Stimulated activated CD4-positive, alpha-beta T cell treated with anti-CD3 and anti-CD28 coated beads, Interleukin-2, amount 100 ng/mL, for 48 hours (primary cell): Measurements from ENCODE around the gene ACTBL2.

Source experiments
- DNase-seq, 2 donors: peaks; one replicate each; pipeline ENCODE4 v3.0.0-alpha.2; 2020

ACTBL2 gene

GRCh38 chr5:57448287-57448686 lies 34.3 kb downstream of the ACTBL2 start:
- DNase-seq, result no peak

- DNase-seq, result no peak
These were observed 35.0 kb downstream of the ACTBL2 start for GRCh38 chr5:57447658-57448057.

DNA sequence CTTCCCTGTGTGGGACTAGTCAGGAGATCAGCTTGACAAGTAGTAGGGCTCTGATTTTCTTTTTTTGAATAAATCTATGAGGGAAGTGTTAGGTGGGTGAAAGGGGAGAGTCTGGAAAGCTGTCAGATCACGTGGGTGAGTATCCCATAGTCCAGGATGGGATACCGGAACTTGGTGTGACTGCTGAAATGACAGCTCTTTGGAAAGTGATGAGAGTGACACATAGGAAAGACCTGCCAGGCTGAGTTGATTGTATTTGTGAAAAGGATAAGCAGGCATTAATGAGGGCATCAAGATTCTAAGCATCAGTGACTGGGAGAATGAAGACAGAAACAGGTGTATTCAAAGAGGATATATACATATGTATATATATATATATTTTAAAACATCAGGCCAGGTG lies 35.6 kb downstream of the ACTBL2 start:
- no peak for DNase-seq

- DNase-seq, result no peak
These were observed 36.9 kb downstream of the ACTBL2 start for GRCh38 chr5:57445705-57446037.

- no peak for DNase-seq
These were observed 37.5 kb downstream of the ACTBL2 start for GRCh38 chr5:57445006-57445704.

DNA sequence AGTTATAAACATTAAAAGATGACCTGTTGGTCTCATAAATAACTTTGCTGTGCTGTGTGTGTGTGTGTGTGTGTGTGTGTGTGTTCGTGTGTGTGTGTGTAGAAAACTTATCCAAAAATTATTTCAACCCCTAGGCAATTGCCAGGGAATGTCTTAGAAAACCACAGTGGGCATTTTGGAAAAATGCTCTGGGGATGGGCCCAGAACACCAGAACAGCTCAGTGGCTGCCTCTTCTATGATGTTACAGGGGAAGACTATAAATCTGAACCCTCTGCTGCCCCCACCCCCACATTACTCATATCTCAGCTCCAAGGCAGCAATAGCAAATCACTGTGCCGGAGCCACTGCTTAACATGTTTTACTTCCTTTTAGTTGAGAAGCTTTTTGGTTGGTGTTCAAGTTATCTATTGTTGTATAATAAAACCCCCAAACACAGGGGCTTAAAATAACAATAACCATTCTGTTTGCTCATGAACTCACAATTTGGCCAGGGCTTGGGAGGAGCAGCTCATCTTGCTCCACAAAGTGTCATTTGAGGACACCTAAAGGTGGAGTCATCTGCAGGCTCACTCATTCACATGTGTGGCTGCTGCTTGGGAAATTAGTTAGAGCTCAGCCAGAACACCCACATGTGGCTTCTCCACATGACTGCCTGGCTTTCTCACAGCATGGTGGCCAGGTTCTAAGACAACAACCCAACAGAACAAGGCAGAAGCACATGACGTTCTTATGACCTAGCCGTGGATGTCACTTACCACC lies 40.4 kb downstream of the ACTBL2 start:
- DNase-seq, result peak in 1 of 2 donors; percentile 1

GRCh38 chr5:57441557-57441956 lies 41.1 kb downstream of the ACTBL2 start:
- DNase-seq, result no peak

GRCh38 chr5:57439601-57440000 lies 43.0 kb downstream of the ACTBL2 start:
- no peak for DNase-seq

DNA sequence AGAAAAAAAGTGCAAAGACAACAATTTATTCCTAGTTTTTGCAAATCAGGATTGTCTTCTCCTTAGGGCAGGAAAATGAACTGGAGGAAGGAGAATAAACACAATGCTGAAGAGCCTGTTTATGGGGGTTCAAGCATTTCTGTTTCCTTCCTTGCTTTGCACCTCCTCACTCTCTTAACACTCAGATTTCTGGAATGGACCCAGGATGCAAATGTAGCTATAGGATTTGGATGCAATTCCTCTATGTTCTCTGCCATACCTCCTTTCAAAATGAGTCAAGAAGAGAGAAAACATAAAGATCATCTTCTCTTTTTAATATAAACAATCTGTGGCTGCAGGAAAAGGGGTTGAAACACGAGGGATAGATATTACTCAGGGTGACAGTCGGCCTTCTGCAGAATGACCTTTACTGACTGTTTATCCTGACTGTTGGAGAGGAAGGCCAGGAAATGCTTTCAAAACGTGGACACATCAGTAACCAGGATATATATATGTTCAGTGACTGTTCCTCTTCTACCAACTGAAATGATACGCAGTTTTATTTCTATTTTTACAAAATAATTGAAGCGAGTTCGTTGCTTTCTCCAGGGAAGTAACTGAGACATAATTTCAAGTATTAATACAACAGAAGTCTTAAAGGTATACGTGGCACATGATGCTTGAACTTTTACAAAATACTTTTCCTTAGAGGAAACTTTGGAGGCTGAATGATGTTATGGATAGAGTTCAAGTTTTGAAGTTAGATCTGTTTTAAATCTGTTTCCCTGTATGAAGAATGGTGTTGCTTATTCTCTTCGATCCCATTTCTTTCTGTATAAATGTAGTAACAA lies 44.4 kb downstream of the ACTBL2 start:
- DNase-seq, result no peak

- no peak for DNase-seq
These were observed 46.0 kb downstream of the ACTBL2 start for GRCh38 chr5:57436586-57436985.

DNA sequence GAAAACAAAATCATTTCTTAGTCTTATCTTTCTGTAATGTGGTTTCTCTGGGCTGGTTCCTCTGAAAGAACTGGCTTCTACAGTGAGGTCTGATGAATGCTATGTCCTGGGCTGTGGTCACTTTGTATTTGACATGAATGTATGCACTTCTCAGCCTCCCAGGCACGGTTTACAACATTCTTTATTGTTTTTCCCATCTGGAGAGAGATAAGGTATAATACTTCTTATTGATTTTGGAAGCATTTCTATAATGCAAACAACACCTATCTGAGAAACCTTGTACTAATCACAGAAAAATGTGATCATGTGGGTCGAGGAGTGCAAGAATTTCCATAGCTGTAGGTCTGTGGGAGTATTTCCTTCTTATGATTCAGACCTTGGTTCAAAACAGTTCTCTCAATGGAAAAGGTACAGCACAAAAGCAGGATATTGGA lies 46.9 kb downstream of the ACTBL2 start:
- no peak for DNase-seq

- DNase-seq, result no peak
These were observed 47.9 kb downstream of the ACTBL2 start for GRCh38 chr5:57434683-57435082.

DNA sequence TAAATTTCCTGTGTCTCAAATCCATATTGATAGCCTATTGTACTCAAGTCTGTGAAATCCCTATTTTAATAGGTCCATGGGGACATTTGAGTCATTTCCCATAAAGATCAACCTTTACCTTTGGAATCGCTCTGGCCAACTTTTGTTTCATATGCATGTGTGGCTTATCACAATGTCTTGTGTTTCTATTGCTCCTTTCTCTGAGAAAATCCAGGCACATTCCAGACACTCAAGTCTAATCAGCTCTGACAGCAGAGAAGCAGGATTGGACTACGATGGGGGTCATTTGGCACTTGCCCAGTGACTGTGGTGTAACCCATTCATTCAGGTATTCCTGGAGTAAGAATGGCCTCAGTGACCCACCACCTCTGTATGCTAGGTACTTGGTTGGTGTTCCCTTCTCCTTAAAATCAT lies 48.4 kb downstream of the ACTBL2 start:
- no peak for DNase-seq

- no peak for DNase-seq
These were observed 49.7 kb downstream of the ACTBL2 start for GRCh38 chr5:57432876-57433275.

DNA sequence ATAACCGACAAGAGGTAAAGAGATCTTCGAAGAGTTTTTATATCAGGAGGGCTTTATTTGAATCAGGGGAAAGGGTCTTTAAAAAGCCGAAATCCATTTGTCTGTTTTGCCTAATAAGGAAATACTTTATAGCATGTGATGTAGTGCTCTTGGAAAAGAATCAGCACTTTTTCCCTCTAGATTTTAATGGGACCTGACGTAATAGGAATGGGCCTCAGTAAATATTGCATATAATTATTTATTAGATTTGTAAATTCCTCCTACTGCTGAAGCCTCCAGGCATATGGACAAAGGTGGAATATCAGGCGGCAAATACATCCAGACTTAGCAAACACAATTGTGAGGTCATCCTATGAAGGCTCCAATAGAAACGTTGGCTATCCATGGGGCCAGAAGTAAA lies 50.9 kb downstream of the ACTBL2 start:
- DNase-seq, result no peak
